ENCODE data around the gene KIF3B. TPM values are rescaled to one million over a fixed set of nuclear protein-coding genes. Genes with fewer than 3 reads are reported as not detected.

Gene KIF3B
- total RNA-seq, 4 donors from 2014 or later = 21.4 to 29.0 (median 24.4) TPM

DNA sequence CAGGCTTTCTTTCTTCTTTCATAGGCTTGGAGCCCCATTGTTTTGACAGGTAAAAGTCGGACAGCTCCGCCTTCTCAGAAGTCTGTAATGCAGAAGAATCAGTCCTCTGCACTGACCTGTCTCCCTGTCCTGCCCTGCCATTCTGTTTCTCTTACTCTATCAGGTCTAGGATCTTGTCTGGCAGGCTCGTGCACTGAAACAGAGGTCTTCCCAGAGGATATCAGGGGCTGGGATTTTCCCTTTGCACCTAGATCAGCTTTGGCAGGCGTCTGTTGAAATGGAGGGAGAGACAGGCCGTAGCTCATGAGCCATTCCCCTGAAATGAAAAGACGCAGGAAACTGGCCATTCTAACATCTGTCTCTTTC lies 25.0 kb downstream of the KIF3B start:
- 37 to 66% methylated on average over 2 to 6 of the region's 6 CpGs for WGBS, 2 donors (ENCODE audit: low coverage in 1 of 2)
- no peak for TF ChIP-seq POLR2A (IDR thresholded peaks at IDR 0.05)
- TF ChIP-seq POLR2AphosphoS5 (IDR thresholded peaks at IDR 0.05) = no peak
- TF ChIP-seq, protein P1, sequence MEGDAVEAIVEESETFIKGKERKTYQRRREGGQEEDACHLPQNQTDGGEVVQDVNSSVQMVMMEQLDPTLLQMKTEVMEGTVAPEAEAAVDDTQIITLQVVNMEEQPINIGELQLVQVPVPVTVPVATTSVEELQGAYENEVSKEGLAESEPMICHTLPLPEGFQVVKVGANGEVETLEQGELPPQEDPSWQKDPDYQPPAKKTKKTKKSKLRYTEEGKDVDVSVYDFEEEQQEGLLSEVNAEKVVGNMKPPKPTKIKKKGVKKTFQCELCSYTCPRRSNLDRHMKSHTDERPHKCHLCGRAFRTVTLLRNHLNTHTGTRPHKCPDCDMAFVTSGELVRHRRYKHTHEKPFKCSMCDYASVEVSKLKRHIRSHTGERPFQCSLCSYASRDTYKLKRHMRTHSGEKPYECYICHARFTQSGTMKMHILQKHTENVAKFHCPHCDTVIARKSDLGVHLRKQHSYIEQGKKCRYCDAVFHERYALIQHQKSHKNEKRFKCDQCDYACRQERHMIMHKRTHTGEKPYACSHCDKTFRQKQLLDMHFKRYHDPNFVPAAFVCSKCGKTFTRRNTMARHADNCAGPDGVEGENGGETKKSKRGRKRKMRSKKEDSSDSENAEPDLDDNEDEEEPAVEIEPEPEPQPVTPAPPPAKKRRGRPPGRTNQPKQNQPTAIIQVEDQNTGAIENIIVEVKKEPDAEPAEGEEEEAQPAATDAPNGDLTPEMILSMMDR (IDR thresholded peaks at IDR 0.05) = no peak
- TF ChIP-seq EP300 (IDR thresholded peaks at IDR 0.05) = no peak
- Histone ChIP-seq H3K27me3 (no peaks in the 10 kb centered on the region), H3K27ac (no peak overlapping the region), H3K4me1 (peaks cover 0 to 10% (median 0%) of the 10 kb centered on the region in 3 donors), H3K9me3 (no peaks in the 10 kb centered on the region), H3K36me3 (no peaks in the 10 kb centered on the region), H3K4me3 (no peak overlapping the region)
- ATAC-seq = no peak

- Histone ChIP-seq H3K4me1 (peaks cover 0 to 10% (median 0%) of the 10 kb centered on the region in 3 donors), H3K27me3 (no peaks in the 10 kb centered on the region), H3K9me3 (no peaks in the 10 kb centered on the region), H3K36me3 (no peaks in the 10 kb centered on the region), H3K27ac (no peak overlapping the region), H3K4me3 (no peak overlapping the region)
- WGBS, 2 donors (ENCODE audit: low coverage in 1 of 2) = 61 to 74% methylated on average over 2 of the region's 2 CpGs
- TF ChIP-seq POLR2A (IDR thresholded peaks at IDR 0.05) = no peak
- no peak for ATAC-seq
These were observed 26.8 kb downstream of the KIF3B start for GRCh38 chr20:32304131-32304746.

- 80 to 100% methylated on average over 1 to 2 of the region's 3 CpGs for WGBS, 2 donors (ENCODE audit: low coverage in 1 of 2)
- Histone ChIP-seq H3K36me3 (peaks cover 0 to 70% of the 10 kb centered on the region in 2 donors), H3K4me1 (no peaks in the 10 kb centered on the region), H3K27ac (no peak overlapping the region), H3K4me3 (no peak overlapping the region), H3K27me3 (no peaks in the 10 kb centered on the region), H3K9me3 (no peaks in the 10 kb centered on the region)
- ATAC-seq = no peak
- TF ChIP-seq EP300 (IDR thresholded peaks at IDR 0.05) (no peak), POLR2AphosphoS5 (IDR thresholded peaks at IDR 0.05) (no peak), POLR2A (IDR thresholded peaks at IDR 0.05) (no peak)
- TF ChIP-seq, protein P1 (IDR thresholded peaks at IDR 0.05) = no peak
These were observed 35.4 kb downstream of the KIF3B start for GRCh38 chr20:32312718-32313424.

DNA sequence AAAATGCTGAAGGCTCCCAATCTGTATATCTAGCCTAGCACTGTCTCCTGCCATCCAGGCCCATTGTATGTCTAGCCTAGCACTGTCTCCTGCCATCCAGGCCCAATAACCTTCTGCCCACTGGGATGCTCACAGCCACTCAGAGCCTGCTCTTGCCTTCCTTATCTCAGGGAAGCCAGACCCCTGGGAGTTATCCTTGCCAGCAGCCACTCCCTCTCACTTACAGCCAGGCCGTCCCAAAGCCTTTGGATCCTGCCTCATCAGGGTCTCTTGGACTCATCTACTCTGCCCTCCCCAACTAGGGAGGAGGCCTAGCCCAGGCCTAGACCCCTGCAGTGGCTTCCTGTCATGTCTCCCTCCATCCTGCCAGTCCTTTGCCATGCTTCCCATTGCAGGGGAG lies 37.3 kb downstream of the KIF3B start:
- Histone ChIP-seq H3K27ac (no peak overlapping the region), H3K36me3 (peaks cover 0 to 79% of the 10 kb centered on the region in 2 donors), H3K4me3 (no peak overlapping the region), H3K27me3 (no peaks in the 10 kb centered on the region), H3K9me3 (no peaks in the 10 kb centered on the region), H3K4me1 (no peaks in the 10 kb centered on the region)
- WGBS, 2 donors (ENCODE audit: low coverage in 1 of 2) = 100% methylated on average over 1 of the region's 1 CpG; no CpG with 5 or more reads in 1 of the 2 donors
- no peak for ATAC-seq
- no peak for TF ChIP-seq POLR2AphosphoS5 (IDR thresholded peaks at IDR 0.05)
- TF ChIP-seq POLR2A (IDR thresholded peaks at IDR 0.05) = no peak
- TF ChIP-seq, protein P1 (IDR thresholded peaks at IDR 0.05) = no peak
- no peak for TF ChIP-seq EP300 (IDR thresholded peaks at IDR 0.05)

GRCh38 chr20:32315399-32315798 lies 37.9 kb downstream of the KIF3B start:
- Histone ChIP-seq H3K4me3 (no peak overlapping the region), H3K27me3 (no peaks in the 10 kb centered on the region), H3K9me3 (no peaks in the 10 kb centered on the region), H3K27ac (no peak overlapping the region), H3K4me1 (no peaks in the 10 kb centered on the region), H3K36me3 (peaks cover 0 to 76% of the 10 kb centered on the region in 2 donors)
- no peak for TF ChIP-seq POLR2AphosphoS5 (IDR thresholded peaks at IDR 0.05)
- TF ChIP-seq, protein P1 (IDR thresholded peaks at IDR 0.05) = no peak
- TF ChIP-seq EP300 (IDR thresholded peaks at IDR 0.05) = no peak
- TF ChIP-seq POLR2A (IDR thresholded peaks at IDR 0.05) = no peak
- ATAC-seq = no peak
- 100% methylated on average over 2 of the region's 3 CpGs for WGBS, 2 donors (ENCODE audit: low coverage in 1 of 2)
